Measurements from ENCODE around the gene HOXD11.

- TF ChIP-seq CTCF (IDR thresholded peaks at IDR 0.05): no peak
- TF ChIP-seq POLR2A (IDR thresholded peaks at IDR 0.05): no peak
Observed at GRCh38 chr2:176096243-176096985, 10.7 kb upstream of the HOXD11 start.

All from esophagus squamous epithelium (tissue), 4 donors.